NCI-H1417 (cell line): ENCODE measurements around the gene PYGB.
"Not testable (repeated sequence)": the region's sequence is repeated elsewhere in the genome, so short reads cannot be mapped to it uniquely, and the experiment has no call there.

Experiments used
- DNase-seq, 3 experiments: peaks; one replicate each; lab custom pipeline; 2025; lab: John Stamatoyannopoulos, UW

PYGB gene

DNA sequence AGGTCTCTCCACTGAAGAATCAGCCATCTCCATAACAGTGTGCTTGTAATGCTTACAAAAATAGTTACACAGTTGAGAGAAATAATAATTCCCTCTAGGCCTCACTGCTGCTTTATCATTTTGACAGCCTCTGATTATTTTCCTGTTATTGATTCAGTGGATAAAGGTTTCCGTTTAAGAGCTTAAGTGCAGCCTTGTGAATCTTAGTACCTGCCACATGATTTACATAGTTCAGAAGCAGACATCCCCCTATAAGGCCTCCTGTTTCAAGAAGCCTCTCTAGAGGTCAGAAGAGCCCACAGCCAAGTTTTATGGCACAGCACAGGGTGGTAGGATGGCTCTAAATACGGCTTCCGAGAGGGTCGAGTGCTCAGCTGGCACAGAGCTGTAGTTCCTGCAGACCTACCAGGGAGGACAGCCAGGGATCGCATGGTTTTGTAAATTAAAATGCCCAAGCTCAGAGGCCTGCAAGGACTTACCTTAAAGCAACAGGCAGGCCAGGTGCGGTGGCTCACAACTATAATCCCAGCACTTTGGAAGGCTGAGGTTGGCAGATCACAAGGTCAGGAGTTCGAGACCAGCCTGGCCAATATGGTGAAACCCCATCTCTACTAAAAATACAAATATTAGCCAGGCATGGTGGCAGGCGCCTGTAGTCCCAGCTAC lies 17.6 kb upstream of the PYGB start:
- peak; percentile 5 to 75 (median 53) for DNase-seq

DNA sequence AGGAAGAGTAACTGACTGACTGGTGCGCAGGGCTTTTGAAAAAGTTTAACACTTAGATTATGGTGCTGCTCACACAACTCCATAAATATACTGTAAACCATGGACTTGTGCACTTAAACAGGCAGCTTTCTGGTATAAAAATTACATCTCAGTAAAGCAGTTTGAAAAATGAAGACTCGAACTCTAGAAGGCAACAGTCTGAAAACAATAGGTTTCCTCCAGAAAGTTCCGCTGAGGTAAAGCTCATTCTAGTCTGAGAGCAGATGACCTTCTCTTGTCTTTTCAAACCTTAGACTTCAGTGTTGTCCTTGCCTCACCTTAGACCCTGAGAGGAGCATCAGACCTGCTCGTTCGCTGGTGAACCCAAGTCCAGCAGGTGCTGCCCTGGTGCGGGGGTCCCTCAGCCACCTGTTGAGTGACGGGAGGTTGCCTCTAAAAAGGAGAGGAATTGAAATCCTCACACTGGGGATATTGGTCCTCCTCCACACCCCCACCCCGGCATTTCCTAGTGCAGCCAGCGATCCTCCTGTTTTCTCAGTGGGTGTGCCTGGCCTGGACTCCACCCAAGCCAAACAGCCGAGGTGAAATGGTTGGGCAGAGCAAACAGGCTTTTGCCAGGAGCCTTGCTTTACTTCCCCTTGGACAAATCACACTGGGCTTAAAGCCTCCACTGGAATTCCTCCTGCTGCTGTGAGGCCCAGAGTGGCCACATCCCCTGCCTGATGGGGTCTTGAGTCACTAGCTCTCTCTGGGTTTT lies 14.7 kb upstream of the PYGB start:
- DNase-seq: peak in 1 of 3 experiments; percentile 21

DNA sequence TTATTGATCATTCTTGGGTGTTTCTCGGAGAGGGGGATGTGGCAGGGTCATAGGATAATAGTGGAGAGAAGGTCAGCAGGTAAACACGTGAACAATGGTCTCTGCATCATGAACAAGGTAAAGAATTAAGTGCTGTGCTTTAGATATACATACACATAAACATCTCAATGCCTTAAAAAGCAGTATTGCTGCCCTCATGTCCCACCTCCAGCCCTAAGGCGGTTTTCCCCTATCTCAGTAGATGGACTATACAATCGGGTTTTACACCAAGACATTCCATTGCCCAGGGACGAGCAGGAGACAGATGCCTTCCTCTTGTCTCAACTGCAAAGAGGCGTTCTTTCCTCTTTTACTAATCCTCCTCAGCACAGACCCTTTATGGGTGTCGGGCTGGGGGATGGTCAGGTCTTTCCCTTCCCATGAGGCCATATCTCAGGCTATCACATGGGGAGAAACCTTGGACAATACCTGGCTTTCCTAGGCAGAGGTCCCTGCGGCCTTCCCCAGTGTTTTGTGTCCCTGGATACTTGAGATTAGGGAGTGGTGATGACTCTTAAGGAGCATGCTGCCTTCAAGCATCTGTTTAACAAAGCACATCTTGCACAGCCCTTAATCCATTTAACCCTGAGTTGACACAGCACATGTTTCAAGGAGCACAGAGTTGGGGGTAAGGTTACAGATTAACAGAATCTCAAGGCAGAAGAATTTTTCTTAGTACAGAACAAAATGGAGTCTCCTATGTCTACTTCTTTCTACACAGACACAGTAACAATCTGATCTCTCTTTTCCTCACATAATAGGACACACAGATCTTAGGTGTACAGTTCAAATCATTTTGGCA lies 13.7 kb upstream of the PYGB start:
- not testable (repeated sequence) for DNase-seq

DNA sequence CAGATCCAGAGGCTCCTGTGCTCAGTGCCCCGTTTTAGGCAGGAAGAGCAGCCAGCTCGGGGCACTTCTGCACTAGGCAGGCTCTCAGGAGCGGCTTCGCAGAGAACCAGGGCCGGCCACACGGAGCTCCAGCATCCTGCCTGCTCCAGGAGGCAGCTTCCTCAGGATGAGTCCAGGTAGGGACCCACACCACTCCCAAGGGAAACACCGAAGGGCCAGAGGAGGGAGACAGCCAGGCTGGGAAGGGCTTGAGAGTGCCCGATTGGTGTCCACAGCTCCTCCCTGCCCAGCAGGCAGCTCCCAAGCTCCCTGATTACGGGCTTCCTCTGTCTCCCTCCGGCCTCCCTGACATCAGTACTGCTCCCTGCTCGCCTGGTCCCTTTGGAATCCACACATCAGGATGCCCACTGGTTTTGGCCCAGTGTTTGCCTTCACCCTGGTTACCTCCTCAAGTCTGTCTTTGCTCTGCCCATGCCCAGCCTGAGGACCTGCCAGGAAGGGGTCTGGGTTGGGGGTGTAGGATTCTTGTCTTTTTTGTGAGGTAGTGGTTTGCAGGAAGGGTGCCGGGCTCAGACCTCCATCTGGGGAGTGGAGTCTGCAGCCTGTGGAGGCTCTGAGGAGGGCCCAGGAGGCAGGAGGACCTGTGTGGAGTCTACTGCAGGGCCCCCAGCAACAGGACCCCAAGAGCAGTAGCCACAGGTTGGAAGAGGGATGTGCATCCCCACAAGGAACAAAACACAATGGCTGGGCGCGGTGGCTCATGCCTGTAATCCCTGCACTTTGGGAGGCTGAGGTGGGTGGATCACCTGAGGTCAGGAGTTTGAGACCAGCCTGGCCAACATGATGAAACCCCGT lies 11.2 kb upstream of the PYGB start:
- no peak for DNase-seq

DNA sequence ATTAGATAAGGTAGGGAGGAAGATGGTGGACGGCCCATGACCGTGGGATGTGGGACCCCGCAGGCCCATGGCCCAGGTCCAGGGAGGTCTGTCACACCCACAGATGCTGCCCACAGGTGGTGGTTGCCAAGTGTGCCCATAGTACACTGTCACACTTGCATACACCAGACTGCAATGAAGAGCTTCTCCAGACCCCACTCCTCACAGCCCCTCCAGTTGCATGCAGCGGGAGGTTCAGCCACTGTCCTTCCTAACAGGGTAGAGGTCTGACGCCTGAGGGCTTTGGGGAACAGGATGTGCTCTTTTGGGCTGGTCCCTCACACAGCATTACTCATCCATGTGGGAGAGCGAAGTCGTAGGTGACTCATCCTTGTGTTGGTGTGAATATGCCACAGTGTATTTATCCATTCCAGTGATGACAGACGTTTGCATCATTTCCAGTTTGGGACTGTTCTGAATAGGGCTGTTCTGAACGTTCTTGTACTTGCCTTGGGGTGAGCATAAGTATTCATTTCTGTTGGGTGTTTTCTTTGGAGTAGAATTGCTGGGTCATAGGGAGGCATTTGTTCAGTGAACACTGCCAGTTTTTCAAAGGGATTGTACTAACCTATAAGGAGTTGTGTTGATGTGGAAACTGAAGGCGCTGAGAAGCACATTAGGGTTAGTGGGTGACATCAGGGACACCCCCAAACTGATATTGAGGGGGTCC lies 10.1 kb upstream of the PYGB start:
- DNase-seq: peak in 1 of 3 experiments; percentile 12

DNA sequence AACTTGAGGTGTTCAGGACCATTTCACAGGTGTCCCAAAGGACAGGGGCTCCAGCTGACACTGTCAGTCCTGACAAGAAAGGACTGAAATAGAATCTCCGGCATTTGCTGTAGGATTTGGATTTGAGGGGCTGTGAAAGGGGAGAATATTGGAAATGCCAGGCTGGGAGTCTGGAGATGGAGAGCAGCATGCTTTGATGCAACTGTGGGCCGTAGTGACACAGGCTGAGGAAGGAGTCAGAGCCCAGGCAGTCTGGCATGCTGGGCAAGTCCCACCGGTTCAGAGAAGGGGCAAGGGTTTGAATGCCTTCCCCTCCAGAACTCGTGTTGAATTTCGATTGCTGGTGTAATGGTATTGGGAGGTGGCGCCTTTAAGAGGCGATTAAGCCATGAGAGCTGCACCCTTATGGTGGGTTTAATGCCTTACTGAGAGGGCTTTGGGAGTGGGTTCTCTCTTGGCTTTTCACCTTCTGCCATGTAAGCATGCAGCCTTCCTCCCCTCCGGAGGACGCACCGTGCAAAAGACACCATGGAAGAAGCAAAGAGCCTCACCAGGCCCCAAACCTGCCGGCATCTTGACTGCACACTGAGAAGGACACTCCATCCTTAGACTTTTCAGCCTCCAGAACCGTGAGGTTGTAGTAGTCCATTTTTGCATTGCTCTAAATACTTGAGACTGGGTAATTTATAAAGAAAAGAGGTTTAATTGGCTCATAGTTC lies 9.4 kb upstream of the PYGB start:
- DNase-seq: no peak

DNA sequence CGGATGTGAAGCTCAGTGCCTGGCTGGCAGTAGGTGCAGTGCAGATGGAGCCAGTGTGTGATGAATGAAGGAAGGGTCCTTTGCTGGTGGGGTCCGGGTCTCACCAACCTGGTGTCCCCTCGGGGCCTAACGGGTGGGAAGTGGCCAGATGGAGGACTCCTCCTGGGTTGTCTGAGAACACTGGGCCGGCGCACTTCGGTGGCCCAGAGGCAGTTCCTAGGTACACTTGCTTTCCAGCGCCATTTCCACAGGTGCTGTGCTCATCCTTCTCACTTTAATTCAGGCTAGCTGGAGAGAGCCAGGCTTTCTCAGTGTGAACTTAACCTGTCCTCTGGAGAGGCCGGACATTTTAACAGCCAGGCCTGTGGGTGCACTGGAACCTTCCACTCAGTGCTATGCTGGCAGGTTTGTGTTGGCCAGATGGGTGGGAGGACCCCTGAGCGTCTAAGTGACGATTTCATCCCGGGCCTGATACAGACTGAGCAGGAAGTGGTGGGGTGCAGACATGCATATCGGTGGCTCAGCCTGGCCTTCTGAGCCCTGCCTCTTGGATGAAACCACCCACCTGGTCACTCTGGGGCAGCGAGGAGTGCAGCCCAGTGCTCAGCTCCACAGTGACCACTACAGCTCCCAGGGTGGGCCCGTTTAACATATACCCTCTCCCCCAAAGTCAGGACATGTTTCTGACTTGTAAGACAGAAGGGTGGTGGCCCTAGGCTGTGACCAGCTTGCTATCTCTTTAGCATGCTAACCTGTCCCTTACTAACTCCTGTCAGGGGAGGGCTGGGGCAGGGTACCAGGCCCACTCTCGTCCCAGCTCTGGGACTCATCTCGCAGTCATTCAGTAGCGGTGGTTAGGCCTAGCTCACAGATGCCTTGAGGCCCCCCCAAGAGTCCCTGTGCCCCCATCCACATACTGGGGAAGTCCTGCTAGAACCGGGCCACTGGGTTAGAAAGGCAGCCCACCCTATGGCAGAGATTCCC lies 8.2 kb upstream of the PYGB start:
- DNase-seq: no peak

DNA sequence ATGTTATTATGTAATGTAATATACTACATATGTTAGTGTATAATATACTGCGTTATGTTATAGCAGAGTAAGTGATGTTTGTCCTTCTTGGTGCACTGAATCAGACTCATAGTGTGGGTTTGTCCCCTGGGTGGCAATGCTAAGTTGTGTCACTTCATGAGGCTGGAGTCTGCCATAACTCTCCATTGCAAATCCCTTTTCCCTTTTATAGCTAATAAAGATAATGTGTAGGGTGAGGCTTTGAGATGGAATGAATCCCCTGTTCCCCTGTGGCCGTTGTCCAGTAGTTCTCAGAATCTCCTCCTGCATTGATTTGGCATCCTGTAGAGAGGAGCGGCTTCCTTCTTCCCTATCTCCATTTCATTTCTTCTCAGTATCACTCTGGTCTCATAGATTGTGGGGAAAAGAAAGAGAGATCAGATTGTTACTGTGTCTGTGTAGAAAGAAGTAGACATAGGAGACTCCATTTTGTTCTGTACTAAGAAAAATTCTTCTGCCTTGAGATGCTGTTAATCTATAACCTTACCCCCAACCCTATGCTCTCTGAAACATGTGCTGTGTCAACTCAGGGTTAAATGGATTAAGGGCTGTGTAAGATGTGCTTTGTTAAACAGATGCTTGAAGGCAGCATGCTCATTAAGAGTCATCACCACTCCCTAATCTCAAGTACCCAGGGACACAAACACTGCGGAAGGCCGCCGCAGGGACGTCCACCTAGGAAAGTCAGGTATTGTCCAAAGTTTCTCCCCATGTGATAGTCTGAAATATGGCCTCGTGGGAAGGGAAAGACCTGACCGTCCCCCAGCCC lies 6.8 kb upstream of the PYGB start:
- DNase-seq: peak in 2 of 3 experiments; percentile 10 to 41

DNA sequence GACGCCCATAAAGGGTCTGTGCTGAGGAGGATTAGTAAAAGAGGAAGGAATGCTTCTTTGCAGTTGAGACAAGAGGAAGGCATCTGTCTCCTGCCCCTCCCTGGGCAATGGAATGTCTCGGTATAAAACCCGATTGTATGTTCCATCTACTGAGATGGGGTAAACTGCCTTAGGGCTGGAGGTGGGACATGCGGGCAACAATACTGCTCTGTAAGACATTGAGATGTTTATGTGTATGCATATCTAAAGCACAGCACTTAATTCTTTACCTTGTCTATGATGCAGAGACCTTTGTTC lies 6.3 kb upstream of the PYGB start:
- DNase-seq: peak in 1 of 3 experiments; percentile 41

DNA sequence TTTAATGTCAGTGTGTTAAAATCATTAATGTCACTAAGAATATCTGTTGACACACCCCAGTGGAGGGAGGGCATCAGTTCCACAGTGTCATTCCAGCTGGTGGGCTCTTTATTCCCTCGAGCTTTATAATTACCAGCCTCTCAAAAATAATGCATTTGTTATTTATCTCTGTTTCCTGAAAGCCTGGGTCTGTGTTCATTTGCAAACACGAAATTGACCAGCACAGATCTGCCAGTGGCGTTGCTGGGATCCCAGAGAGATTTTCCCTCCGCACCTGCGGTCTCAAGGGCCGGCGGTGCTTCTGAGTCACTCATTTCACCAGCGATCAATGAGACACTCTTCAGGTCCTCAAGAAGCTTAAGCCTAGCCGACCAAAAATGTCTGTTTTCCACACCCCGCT lies 5.7 kb upstream of the PYGB start:
- peak; percentile 68 to 91 (median 71) for DNase-seq

DNA sequence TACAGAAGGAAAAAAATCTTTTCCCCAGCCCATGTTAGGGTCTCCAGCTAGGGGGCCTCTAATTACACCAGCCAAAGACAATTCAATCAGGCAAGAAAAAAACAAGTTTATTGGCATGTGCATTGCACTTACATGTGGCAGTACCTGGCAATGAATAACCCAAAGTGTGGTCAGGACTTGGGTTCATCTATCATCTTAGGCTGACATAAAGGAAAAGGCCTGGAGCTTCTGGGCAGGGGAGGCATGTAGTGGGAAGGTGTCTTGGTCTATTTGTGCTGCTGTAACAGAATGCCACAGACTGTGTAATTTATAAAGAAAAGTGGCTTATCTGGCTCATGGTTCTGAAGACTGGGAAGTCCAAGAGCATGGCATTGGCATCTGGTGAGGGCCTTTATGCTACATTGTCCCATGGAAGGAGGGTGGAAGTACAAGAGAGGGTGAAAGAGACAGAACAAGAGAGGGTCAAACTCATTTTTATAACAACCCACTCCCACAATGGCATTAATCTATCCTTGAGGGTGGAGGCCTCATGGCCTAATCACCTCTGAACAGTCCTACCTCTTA lies 4.4 kb upstream of the PYGB start:
- DNase-seq: no peak

DNA sequence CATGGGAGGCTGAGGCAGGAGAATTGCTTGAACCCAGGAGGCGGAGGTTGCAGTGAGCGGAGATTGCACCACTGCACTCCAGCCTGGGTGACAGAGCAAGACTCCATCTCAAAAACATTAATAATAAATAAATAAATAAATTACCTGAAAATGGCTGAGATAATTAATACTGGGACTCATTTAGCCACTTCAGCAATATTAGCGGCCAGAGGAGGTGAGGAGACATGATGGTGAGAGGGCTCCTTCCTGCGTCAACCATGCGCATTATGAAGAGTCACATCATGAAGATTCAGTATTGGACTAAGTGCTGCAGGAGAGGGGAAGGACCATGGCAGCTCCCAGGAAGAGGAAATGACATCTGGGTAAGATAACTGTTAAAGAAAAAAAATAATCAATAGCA lies 2.9 kb upstream of the PYGB start:
- DNase-seq: no peak

DNA sequence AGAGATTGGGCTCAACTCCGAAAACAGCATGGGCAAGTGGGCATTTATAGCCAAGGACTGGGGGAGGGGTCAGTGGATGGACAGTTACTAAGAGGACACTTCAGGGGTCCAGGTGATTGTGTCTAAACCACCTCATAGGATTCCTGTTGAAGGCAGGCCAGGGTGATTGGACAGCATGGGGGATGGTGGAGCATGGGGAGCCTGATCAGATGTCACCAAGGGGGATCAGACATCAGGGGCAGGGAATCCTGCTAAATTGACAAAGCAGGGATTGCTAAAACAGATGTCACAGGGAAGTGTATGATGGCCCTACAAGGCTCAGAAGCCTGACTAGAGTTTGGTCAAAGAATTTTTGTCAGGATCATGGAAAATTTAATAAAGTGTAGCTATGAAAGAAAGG lies 2.4 kb upstream of the PYGB start:
- no peak for DNase-seq

DNA sequence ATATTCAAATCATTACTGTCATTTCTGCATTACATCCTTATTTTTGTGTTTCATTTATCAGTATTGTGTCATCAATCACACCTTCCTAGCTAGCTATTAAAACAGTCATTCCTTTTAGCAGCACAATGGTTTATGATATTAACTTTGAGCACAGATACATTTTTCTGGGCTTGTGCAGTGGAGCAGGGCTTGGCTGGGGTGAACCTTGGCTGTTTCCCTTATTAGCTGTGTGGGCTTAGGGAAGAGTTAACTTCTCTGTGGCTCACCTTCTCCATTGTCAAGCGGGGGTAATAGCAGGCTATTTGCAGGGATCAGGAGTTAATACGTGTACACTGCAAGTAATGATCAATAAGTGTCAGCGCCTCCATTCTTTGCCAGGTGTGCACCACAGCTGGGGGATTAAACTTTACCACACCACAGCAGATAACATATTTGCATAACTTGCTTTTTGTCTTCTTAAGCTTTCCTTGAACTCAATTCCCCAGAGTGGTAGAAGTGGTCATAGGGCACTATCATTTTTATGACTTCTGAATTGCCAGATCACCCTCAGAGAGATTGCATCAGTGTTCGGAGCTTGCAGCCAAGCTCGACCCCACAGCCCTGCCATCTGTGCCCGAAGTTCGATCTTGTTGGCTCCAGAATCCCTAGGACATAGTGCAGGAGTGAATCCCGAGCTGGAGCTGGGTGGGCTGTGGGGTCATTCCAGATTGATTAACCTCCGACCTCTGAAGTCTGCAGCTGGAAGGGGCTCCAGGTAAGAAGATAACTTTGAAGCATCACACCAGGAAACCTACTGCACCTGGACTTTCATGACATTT lies 1.5 kb upstream of the PYGB start:
- DNase-seq: no peak

DNA sequence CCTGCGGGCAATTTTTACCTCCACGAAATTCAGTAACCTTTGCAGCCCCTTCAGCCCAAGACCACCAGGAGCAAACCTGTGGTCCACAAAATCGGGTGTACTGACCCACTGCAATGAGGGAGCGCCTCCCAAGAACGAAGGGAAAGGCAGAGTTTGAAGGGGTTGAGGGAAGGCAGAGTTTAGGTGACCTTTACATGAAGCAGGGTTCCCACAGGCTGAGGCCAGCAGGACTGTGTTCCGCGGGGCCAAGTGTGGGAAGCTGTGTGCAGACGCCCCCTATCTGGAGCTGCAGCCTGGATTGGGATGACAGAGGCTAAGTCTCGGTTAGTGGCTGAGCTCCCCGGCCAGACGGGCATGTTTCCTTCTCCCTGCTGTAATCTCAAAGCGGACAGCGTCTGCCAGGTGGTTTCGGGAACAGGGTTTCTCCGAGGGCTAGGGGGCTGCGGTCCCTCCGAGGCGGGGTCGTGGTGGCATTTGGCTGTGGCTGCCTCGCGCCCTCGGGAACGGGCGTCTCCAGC lies 826 bp upstream of the PYGB start:
- DNase-seq: peak; percentile 20 to 82 (median 77)

DNA sequence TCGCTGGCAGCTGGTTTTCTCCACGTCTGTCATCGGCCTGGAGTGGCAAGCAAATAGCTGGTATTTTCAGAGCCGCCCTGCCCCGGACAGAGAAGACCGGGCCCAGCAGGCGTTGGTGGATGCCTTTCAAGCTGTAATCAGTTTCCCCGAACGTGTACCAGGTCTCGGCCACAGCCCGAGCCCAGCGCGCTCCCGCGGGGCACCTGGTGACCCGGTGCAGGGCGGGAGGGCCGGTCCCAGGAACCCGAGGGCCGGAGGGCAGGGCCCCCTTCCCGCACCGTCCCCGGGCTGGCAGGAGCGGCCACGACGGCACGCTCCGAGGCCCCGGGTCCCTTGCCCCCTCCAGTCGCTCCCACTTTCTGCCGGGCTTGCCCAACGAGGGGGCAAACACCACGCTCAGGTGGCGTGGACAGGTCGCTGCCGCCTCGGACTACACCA lies 348 bp upstream of the PYGB start:
- peak; percentile 21 to 82 (median 79) for DNase-seq

DNA sequence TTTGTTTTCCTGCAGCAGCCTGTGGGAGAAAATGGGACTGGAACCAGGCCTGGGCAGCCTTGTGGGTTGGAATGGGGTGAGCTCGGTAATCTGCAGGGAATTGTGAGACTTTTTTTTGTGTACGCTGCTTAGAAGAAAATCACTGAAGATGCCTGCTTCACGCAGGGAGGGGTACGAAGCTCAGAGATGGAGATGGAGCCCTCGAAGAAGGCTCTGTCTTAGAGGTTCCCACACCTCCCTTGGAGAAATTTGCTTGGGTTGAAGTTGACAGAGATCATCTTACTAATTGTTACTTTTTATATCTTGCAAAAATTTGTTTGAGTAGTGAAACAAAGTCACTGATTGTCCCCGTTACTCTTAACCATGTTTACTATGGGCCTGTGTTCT lies 894 bp downstream of the PYGB start:
- DNase-seq: no peak
